MM.1S (cell line): ENCODE measurements around the gene BMP7.

ENCODE experiments used
- DNase-seq: peaks from one replicate; pipeline ENCODE4 v3.0.0-alpha.2; 2015
- H2AFZ ChIP-seq: fragments of 300-600 bp; sonication (generic); 2 replicates; pipeline ENCODE4 v1.6.0; 2016; ENCODE audit warnings: antibody characterized with exemption, low read length
- H3F3A ChIP-seq: fragments of 300-600 bp; sonication (generic); 2 replicates; pipeline ENCODE4 v1.6.1; 2016; ENCODE audit warnings: mild to moderate bottlenecking, antibody characterized with exemption, low read length, moderate library complexity, mixed read lengths; ENCODE audit not compliant: insufficient read depth
- H3K27ac ChIP-seq: fragments of 300-600 bp; sonication (generic); 2 replicates; pipeline ENCODE4 v1.5.1; 2016; ENCODE audit warnings: mild to moderate bottlenecking, low read length
- H3K27me3 ChIP-seq: fragments of 300-600 bp; sonication (generic); replicated peaks from 2 replicates; pipeline ENCODE4 v1.6.0; 2016; ENCODE audit warnings: low read length; ENCODE audit not compliant: insufficient read depth
- H3K36me3 ChIP-seq: fragments of 300-600 bp; sonication (generic); replicated peaks from 2 replicates; pipeline ENCODE4 v1.6.1; 2016; ENCODE audit warnings: mild to moderate bottlenecking, low read length, mixed read lengths; ENCODE audit not compliant: insufficient read depth
- H3K4me1 ChIP-seq: fragments of 300-600 bp; sonication (generic); 2 replicates; pipeline ENCODE4 v1.6.1; 2016; ENCODE audit warnings: low read length, mixed read lengths
- H3K4me2 ChIP-seq: fragments of 300-600 bp; sonication (generic); 2 replicates; pipeline ENCODE4 v1.6.0; 2016; ENCODE audit warnings: low read depth, low read length
- H3K4me3 ChIP-seq: fragments of 300-600 bp; sonication (generic); 2 replicates; pipeline ENCODE4 v1.5.1; 2016; ENCODE audit warnings: low read length, mixed read lengths
- H3K79me2 ChIP-seq: fragments of 300-600 bp; sonication (generic); 2 replicates; pipeline ENCODE4 v1.6.1; 2016; ENCODE audit warnings: mixed run types, low read length, mixed read lengths
- H3K9ac ChIP-seq: fragments of 300-600 bp; sonication (generic); 2 replicates; pipeline ENCODE4 v1.6.1; 2016; ENCODE audit warnings: low read length, mixed read lengths
- H3K9me2 ChIP-seq: fragments of 300-600 bp; sonication (generic); replicated peaks from 2 replicates; pipeline ENCODE4 v1.6.1; 2016; ENCODE audit warnings: mild to moderate bottlenecking, low read length, mixed read lengths; ENCODE audit not compliant: insufficient read depth
- H3K9me3 ChIP-seq: fragments of 300-600 bp; sonication (generic); replicated peaks from 2 replicates; pipeline ENCODE4 v1.6.1; 2016; ENCODE audit warnings: mild to moderate bottlenecking, low read length, mixed read lengths; ENCODE audit not compliant: insufficient read depth
- H4K20me1 ChIP-seq: fragments of 300-600 bp; sonication (generic); 2 replicates; pipeline ENCODE4 v1.6.1; 2016; ENCODE audit warnings: mild to moderate bottlenecking, low read length, moderate library complexity, mixed read lengths; ENCODE audit not compliant: insufficient read depth
- EZH2 ChIP-seq: fragments of 300-600 bp; sonication (generic); optimal IDR thresholded peaks from 2 replicates; pipeline ENCODE3; 2017; ENCODE audit warnings: low read depth, mild to moderate bottlenecking, antibody characterized with exemption, low read length, mixed read lengths
- EZH2phosphoT487 ChIP-seq: fragments of 300-600 bp; sonication (generic); IDR thresholded peaks from 2 replicates; pipeline ENCODE4 v1.6.1; 2018; ENCODE audit warnings: antibody characterized with exemption, low read length
- TF ChIP-seq, protein P1 (sequence below): fragments of 300-600 bp; sonication (generic); IDR thresholded peaks from 2 replicates; pipeline ENCODE4 v1.5.1; 2016; ENCODE audit warnings: antibody characterized with exemption, low read length, mixed read lengths

Gene BMP7

DNA sequence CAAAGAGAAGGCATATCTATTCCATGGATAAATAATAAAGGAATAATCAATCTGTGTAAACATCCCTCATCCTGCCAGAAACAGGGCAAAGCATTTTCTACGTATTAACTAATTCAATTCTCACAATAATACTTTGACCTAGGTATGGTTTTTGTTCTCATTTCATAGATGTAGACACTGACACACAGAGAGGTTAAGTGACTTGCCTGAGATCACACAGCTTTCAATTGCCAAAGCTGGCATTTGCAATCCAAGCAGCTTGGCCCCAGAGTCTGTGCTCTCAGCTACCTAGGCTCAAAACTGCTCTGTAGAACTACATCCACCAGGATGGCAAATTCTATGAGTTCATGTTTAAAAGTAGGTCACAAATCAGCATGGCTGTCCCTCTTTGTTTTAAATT is 124.9 kb downstream of the BMP7 start:
- H3K79me2 ChIP-seq, result no peaks in the 10 kb centered on the region

DNA sequence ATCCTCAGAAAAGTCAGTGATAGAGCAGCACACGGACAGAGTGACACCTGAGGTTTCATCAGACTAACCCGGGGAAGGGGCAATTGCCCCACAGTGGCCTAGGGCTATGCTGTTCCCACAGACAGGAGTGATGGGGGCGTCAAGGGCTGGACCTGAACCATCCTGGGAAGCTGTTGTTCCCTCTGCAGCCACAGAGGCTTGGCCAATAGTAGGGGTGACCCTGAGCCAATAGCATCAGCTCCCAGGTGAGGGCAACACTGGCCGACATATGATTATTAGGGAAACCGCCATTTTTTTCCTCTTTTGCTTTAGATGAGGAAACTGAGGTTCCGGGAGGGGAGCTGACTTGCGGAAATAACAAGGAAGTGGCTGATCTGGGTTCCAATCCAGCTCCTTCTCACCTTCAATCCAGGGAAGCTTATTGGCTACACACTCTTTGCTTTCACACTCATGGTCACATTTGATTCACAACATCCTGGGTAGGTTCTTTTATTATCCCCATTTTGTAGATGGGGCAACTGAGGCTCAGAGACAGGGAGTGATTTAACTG is 126.0 kb downstream of the BMP7 start:
- Histone ChIP-seq H3K9me3 (no peaks in the 10 kb centered on the region), H3K4me1 (no peaks in the 10 kb centered on the region), H3K27me3 (no peaks in the 10 kb centered on the region), H3K79me2 (no peaks in the 10 kb centered on the region), H3K4me2 (no peak overlapping the region), H3K9me2 (no peaks in the 10 kb centered on the region), H2AFZ (no peak overlapping the region), H3K9ac (no peak overlapping the region), H3F3A (no peaks in the 10 kb centered on the region), H4K20me1 (no peaks in the 10 kb centered on the region), H3K4me3 (no peak overlapping the region), H3K36me3 (no peaks in the 10 kb centered on the region), H3K27ac (no peak overlapping the region)
- no peak for TF ChIP-seq EZH2phosphoT487
- TF ChIP-seq, protein P1, sequence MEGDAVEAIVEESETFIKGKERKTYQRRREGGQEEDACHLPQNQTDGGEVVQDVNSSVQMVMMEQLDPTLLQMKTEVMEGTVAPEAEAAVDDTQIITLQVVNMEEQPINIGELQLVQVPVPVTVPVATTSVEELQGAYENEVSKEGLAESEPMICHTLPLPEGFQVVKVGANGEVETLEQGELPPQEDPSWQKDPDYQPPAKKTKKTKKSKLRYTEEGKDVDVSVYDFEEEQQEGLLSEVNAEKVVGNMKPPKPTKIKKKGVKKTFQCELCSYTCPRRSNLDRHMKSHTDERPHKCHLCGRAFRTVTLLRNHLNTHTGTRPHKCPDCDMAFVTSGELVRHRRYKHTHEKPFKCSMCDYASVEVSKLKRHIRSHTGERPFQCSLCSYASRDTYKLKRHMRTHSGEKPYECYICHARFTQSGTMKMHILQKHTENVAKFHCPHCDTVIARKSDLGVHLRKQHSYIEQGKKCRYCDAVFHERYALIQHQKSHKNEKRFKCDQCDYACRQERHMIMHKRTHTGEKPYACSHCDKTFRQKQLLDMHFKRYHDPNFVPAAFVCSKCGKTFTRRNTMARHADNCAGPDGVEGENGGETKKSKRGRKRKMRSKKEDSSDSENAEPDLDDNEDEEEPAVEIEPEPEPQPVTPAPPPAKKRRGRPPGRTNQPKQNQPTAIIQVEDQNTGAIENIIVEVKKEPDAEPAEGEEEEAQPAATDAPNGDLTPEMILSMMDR, result no peak
- no peak for TF ChIP-seq EZH2
- no peak for DNase-seq

More for the DNA sequence above, 124.9 kb downstream of the BMP7 start:
- Histone ChIP-seq H3F3A (no peaks in the 10 kb centered on the region), H2AFZ (no peak overlapping the region), H3K4me3 (no peak overlapping the region), H3K36me3 (no peaks in the 10 kb centered on the region), H3K27me3 (no peaks in the 10 kb centered on the region), H3K9me2 (no peaks in the 10 kb centered on the region), H3K4me2 (no peak overlapping the region), H3K9me3 (no peaks in the 10 kb centered on the region), H3K4me1 (no peaks in the 10 kb centered on the region), H3K27ac (no peak overlapping the region), H4K20me1 (no peaks in the 10 kb centered on the region), H3K9ac (no peak overlapping the region)
- TF ChIP-seq, protein P1, result no peak
- TF ChIP-seq EZH2phosphoT487 (no peak), EZH2 (no peak)
- DNase-seq, result no peak

DNA sequence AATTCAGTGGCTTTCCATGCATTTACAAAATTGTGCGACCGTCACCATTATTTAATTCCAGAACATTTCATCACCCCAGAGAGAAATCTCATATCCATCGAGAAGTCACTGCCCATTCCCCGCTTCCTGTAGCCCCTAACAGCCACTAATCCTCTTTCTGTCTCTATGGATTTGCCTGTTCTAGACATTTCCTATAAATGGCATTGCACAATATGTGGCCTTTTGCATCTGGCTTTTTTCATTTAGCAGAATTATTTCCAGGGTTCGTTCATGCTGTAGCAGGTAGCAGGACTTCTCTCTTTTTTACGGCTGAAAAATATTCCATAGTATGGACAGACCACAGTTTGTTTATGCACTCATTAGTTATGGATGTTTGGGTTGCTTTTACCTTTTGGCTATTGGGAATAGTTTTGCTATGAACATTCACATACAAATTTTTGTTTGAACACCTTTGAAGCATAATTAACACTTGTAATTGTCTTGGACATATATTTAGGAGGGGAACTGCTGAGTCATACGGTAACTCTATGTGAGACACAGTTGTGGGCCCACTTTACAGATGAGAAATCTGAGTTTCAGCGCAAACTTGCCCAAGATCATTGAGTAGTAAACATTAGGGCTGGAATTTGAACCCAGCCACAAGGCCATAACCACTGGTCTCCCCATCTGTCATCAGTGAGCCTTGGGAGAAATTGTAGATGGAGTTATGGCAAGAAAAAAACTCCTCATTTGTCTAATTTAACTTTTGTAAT is 126.9 kb downstream of the BMP7 start:
- Histone ChIP-seq H4K20me1 (no peaks in the 10 kb centered on the region), H3K9ac (no peak overlapping the region), H3F3A (no peaks in the 10 kb centered on the region)

More for the DNA sequence above, 126.9 kb downstream of the BMP7 start:
- DNase-seq, result no peak
- TF ChIP-seq EZH2phosphoT487 (no peak), EZH2 (no peak)
- TF ChIP-seq, protein P1, result no peak
- Histone ChIP-seq H3K9me2 (no peaks in the 10 kb centered on the region), H3K79me2 (no peaks in the 10 kb centered on the region), H3K4me2 (no peak overlapping the region), H3K36me3 (no peaks in the 10 kb centered on the region), H2AFZ (no peak overlapping the region), H3K4me1 (no peaks in the 10 kb centered on the region), H3K9me3 (no peaks in the 10 kb centered on the region), H3K27me3 (no peaks in the 10 kb centered on the region), H3K27ac (no peak overlapping the region), H3K4me3 (no peak overlapping the region)
